DMS114 treated with DMSO at 0.1 percent for 48 hours (cell line): Measurements from ENCODE around the gene PIK3CG.

Source experiments
- DNase-seq: peaks from one replicate; lab custom pipeline; 2025; ENCODE audit not compliant: unreplicated experiment; lab: John Stamatoyannopoulos, UW

PIK3CG gene

GRCh38 chr7:106858618-106859532 lies 6.2 kb upstream of the PIK3CG start:
- DNase-seq = no peak

- DNase-seq = no peak
Observed at GRCh38 chr7:106862317-106863089, 2.6 kb upstream of the PIK3CG start.

GRCh38 chr7:106863274-106863997 lies 1.6 kb upstream of the PIK3CG start:
- no peak for DNase-seq

GRCh38 chr7:106864298-106865081 lies 592 bp upstream of the PIK3CG start:
- no peak for DNase-seq

- no peak for DNase-seq
Observed at GRCh38 chr7:106866298-106867281, 1.5 kb downstream of the PIK3CG start.

- no peak for DNase-seq
Observed at GRCh38 chr7:106867641-106868351, 2.7 kb downstream of the PIK3CG start.

- no peak for DNase-seq
Observed at GRCh38 chr7:106868364-106868763, 3.3 kb downstream of the PIK3CG start.

- no peak for DNase-seq
Observed at GRCh38 chr7:106869954-106870353, 4.9 kb downstream of the PIK3CG start.

- no peak for DNase-seq
Observed at GRCh38 chr7:106870528-106870927, 5.4 kb downstream of the PIK3CG start.

GRCh38 chr7:106870983-106871410 lies 5.9 kb downstream of the PIK3CG start:
- DNase-seq = no peak

GRCh38 chr7:106871793-106872571 lies 6.9 kb downstream of the PIK3CG start:
- no peak for DNase-seq

GRCh38 chr7:106872763-106873162 lies 7.7 kb downstream of the PIK3CG start:
- no peak for DNase-seq

GRCh38 chr7:106874076-106874475 lies 9.0 kb downstream of the PIK3CG start:
- no peak for DNase-seq

- no peak for DNase-seq
Observed at GRCh38 chr7:106875508-106875907, 10.4 kb downstream of the PIK3CG start.

- no peak for DNase-seq
Observed at GRCh38 chr7:106878748-106879439, 13.8 kb downstream of the PIK3CG start.

- DNase-seq = no peak
Observed at GRCh38 chr7:106881984-106882383, 16.9 kb downstream of the PIK3CG start.

- no peak for DNase-seq
Observed at GRCh38 chr7:106883456-106884026, 18.5 kb downstream of the PIK3CG start.
